Lung microvascular endothelial cell (primary cell): ENCODE results near the gene OOEP. TPM values are rescaled to one million over a fixed set of nuclear protein-coding genes. Genes with fewer than 3 reads are reported as not detected.

Experiments used
- DNase-seq, 2 donors: peaks; one replicate each; pipeline versions ENCODE4 v3.0.0 to v3.0.0-alpha.2; 2010; ENCODE audit warnings: low read depth in 2 of 2
- total RNA-seq: library from RNA; depleted of rRNA; stranded (reverse); fragments of >200 nt; gene quantifications from 2 replicates; pipeline ENCODE4 v1.2.1, GENCODE V29; 2014

The OOEP gene
- total RNA-seq, 1 donor from 2014 or later: under 0.01 TPM

- no peak for DNase-seq
Measured at GRCh38 chr6:73364549-73364948, 5.1 kb downstream of the OOEP start.

- peak in 1 of 2 donors; percentile 12 for DNase-seq
Measured at GRCh38 chr6:73364121-73364520, 5.6 kb downstream of the OOEP start.

DNA sequence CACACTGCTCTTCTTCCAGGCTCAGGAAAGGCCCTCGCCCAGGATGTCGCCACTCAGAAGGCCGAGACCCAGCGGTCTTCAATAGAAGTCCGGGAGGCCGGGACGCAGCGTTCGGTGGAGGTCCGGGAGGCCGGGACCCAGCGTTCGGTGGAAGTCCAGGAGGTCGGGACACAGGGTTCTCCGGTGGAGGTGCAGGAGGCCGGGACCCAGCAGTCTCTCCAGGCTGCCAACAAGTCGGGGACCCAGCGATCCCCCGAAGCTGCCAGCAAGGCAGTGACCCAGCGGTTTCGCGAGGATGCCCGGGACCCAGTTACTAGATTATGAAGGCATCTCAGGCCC, 6.2 kb downstream of the OOEP start:
- no peak for DNase-seq

- no peak for DNase-seq
Measured at GRCh38 chr6:73362869-73363536, 6.7 kb downstream of the OOEP start.

DNA sequence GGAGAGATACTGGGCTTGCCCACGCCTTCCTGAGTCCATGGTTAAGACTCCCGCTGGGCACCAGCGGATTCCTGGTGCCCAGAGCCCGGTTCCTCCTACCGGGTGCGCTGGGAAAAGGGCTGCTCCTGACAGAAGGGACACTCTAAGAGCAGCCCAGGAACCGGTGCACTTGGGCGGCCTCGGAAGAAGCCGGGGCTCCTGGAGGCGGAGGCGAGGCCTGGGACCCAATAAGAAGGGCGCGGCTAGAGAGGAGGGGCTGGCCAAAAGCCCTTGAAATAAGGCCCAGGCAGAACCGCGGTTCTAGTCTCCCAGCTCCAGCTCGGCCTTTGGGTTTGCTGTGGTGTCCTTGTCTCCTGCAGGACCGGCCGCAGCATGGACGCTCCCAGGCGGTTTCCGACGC, 7.3 kb downstream of the OOEP start, which contains the start of gene KHDC3L:
TSS of gene KHDC3L (plus strand) at position 301 of the 400 bp plus-strand sequence. CDS start at position 373, 72 bp downstream.
- no peak for DNase-seq

- DNase-seq: no peak
Measured at GRCh38 chr6:73353636-73354593, 15.8 kb downstream of the OOEP start, which contains the start of gene DPPA5. TSS of gene DPPA5 (minus strand) at chr6:73354276. CDS start at chr6:73354225, 51 bp downstream.

DNA sequence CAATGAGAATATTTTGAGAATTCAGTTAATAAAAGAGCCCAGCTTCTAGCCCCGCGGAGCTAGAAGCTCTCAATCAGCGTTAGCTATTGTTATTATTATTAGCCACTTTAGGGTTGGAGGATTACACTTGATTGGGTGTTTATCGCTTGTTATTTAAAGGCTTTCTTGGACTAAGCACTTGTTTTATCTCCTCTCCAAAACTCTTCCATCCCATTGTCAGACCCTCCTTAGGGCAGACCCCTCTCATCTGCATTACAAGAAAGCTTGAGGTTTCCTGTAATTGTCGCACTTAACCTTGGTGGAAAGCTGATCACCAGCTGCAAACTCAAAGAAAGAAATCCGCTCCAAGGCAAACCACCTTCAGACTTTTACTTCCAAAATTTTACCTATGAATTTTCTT, 20.4 kb downstream of the OOEP start:
- no peak for DNase-seq

DNA sequence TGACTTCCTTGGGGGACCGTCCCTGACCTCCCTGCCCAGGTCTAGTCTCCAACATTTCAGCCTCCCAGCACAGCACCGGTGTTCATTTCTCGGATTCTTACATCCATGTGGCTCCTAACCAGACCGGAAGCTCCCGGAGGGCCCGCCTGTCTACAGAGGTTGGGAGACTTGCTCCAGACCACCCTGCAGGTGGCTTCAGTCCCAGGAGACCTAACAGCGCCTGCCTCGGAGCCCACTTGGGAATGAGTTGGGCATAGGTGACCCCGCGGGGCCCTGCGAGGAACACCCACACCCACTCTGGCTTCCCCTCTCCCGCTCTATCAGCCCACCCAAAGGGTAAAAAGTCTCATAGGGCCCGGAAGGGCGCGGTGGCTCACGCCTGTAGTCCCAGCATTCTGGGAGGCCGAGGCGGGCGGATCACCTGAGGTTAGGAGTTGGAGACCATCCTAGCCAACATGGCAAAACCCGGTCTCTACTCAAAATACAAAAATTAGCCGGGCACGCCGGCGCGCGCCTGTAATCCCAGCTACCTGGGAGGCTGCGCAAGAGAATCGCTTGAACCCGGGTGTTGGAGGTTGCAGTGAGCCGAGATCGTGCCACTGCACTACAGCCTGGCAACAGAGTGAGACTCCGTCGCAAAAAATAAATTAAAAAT, 21.0 kb downstream of the OOEP start:
- DNase-seq: no peak

DNA sequence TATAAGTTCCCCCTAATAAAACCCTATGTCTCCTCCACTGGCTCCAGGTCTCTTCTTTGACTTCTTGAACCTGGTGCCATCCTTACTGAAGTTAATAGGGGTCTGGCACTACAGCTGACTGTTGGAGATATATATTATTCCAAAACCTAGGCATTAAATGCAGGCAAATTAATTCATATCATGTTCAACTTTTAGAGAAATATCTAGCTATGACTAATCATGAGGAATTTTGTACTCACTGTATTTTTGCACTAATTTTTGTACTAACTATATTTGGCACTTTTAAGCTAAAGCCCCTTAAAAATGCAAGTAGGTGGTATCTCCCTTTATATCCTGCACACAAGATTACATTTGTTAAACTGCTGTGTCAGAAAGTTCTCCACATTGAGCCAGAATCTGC, 26.5 kb downstream of the OOEP start:
- DNase-seq: no peak

DNA sequence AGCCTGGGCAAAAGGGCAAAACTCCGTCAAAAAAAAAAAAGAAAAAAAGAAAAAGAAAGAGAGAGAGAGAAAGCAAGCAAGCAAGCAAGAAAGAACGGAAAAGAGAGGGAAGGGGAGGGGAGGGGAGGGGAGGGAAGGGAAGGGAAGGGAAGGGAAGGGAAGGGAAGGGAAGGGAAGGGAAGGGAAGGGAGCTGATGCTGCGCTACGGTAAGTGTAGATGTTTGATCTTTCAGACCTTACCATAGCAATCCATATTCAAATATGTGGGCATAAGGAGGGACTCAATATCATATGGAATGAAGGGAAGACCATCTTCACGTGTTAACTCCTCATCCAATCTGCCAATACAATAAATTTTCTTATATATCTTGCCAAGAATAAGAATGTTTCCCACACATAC, 27.5 kb downstream of the OOEP start:
- DNase-seq: no peak

DNA sequence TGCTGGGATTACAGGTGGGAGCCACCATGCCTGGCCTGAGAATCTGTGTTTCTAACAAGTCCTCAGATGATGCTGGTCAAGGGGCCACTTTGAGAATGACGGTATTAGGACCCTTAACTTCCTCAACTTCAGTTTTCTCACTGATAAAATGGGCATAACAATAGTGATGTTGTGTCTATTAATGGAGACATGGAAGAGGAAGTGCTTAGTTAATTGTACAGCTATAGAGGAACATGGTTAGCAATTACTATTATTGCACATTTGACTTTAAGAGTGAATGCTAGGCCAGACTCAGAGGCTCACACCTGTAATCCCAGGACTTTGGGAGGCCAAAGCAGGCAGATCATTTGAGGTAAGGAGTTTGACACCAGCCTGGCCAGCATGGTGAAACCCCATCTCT, 28.4 kb downstream of the OOEP start:
- no peak for DNase-seq

GRCh38 chr6:73340048-73340447, 29.6 kb downstream of the OOEP start:
- DNase-seq: no peak

DNA sequence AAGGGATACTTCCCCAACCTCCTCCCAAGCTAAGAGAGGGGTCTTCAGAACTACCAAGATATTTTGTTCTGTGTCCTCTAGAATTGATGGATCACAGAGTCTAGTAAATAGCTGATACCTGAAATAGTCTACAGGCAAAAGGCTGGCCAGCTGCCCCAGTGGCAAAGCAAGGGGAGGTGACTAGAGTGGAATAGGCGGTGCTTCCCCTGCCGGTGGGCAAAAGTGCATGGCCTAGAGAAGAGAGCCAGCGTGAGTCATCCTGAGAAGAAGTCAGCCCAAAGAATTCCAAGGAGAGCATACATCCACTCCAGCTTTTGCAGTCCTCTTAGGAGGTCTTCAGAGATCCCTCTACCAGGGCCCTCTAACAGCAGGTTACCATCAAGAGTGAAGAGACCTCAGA, 30.4 kb downstream of the OOEP start:
- no peak for DNase-seq

DNA sequence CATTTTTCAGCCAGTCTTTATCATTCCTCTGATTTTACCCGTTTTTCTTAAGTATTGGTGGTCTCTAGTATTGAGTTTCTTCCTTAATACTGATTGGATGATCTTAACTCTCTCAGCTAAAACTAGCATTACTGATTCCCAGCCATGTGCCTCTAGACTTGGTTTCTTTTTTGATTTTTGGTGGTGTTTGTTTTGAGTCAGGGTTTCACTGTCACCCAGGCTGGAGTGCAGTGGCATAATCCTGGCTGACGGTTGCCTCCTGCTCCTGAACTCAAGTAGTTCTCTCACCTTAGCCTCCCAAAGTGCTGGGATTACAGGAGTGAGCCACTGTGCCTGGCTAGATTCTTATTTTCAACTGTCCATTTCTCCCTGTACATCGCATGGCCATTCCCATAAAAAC, 40.5 kb downstream of the OOEP start:
- DNase-seq: no peak

DNA sequence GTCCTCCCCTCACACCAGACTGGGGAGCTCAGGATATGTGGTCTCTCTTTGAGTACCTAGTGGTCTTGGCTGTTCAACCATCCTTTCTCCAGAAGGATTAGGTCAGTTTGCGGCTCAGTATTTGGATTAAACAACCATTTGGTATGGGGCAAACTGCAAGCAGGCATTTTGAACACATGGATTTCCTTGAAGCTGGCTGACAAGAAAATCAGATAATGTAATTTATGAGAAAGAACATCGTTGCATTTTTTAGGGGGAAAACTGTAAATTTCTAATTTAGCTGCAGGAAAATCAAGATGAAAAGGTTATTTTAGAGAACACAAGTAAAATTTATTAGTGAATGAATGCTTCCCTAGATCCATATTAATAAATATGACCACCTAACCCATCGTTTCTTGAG, 40.9 kb downstream of the OOEP start:
- no peak for DNase-seq

- no peak for DNase-seq
Measured at GRCh38 chr6:73325656-73326055, 44.0 kb downstream of the OOEP start.

- no peak for DNase-seq
Measured at GRCh38 chr6:73323323-73323722, 46.4 kb downstream of the OOEP start.

Other genes with a start within 250 kb of the OOEP start
- not detected in 2 replicates for gene KHDC1L, start 144.4 kb downstream of the OOEP start, total RNA-seq
- gene KHDC1, start 106.7 kb downstream of the OOEP start, total RNA-seq: 0.22 TPM in 1 of 2 replicates, not detected in the other
- not detected in 2 replicates for gene DPPA5, start 15.6 kb downstream of the OOEP start, total RNA-seq
- not detected in 2 replicates for gene KHDC3L, start 7.2 kb downstream of the OOEP start, total RNA-seq
- under 0.01 and 0.79 TPM in 2 replicates for gene DDX43, start 24.9 kb upstream of the OOEP start, total RNA-seq
- gene CGAS, start 82.4 kb upstream of the OOEP start, total RNA-seq: 0.60 and 1.5 TPM in 2 replicates
- 14.6 and 22.0 TPM in 2 replicates for gene MTO1, start 91.8 kb upstream of the OOEP start, total RNA-seq
- gene EEF1A1, start 151.1 kb upstream of the OOEP start, total RNA-seq: 18,098 and 18,972 TPM in 2 replicates